Coronary artery (tissue), 2 donors: ENCODE results near the gene ACTG1.

Experiments used
- DNase-seq: peaks from one replicate; pipeline ENCODE4 v3.0.0-alpha.2; 2017; ENCODE audit warnings: low spot score
- H3K27ac ChIP-seq, 2 donors: fragments of 200-600 bp; sonication (generic); one replicate each; pipeline ENCODE4 v1.5.1; 2016 to 2019
- H3K4me3 ChIP-seq: fragments of 200-600 bp; sonication (generic); 2 replicates; pipeline ENCODE4 v1.5.1; 2016; ENCODE audit warnings: mild to moderate bottlenecking, moderate library complexity
- CTCF ChIP-seq: fragments of 200-600 bp; sonication (generic); IDR thresholded peaks from one replicate; pipeline ENCODE4 v1.5.1; 2019; ENCODE audit warnings: antibody characterized with exemption

Gene ACTG1

GRCh38 chr17:81477173-81477572 is 35.4 kb downstream of the ACTG1 start:
- no peak for TF ChIP-seq CTCF
- no peak overlapping the region for H3K27ac ChIP-seq

GRCh38 chr17:81476635-81477034 is 36.0 kb downstream of the ACTG1 start:
- H3K4me3 ChIP-seq = no peak overlapping the region
- TF ChIP-seq CTCF = no peak

More at GRCh38 chr17:81477173-81477572, 35.4 kb downstream of the ACTG1 start:
- no peak overlapping the region for H3K4me3 ChIP-seq
- no peak for DNase-seq

GRCh38 chr17:81476097-81476496 is 36.5 kb downstream of the ACTG1 start:
- H3K27ac ChIP-seq = no peak overlapping the region
- no peak for TF ChIP-seq CTCF
- no peak for DNase-seq
- H3K4me3 ChIP-seq = no peak overlapping the region

More at GRCh38 chr17:81476635-81477034, 36.0 kb downstream of the ACTG1 start:
- DNase-seq = no peak
- H3K27ac ChIP-seq = no peak overlapping the region

GRCh38 chr17:81474958-81475357 is 37.6 kb downstream of the ACTG1 start:
- Histone ChIP-seq H3K4me3 (no peak overlapping the region), H3K27ac (no peak overlapping the region)
- TF ChIP-seq CTCF = no peak
- no peak for DNase-seq

GRCh38 chr17:81473019-81473418 is 39.6 kb downstream of the ACTG1 start:
- no peak overlapping the region for H3K4me3 ChIP-seq
- DNase-seq = no peak
- no peak for TF ChIP-seq CTCF
- no peak overlapping the region for H3K27ac ChIP-seq

- H3K4me3 ChIP-seq = no peak overlapping the region
- no peak for DNase-seq
- no peak for TF ChIP-seq CTCF
- H3K27ac ChIP-seq = no peak overlapping the region
Measured at GRCh38 chr17:81471818-81472456, 40.7 kb downstream of the ACTG1 start.
